ENCODE data around the gene EVI5. TPM values are rescaled to one million over a fixed set of nuclear protein-coding genes. Genes with fewer than 3 reads are reported as not detected.

Gene EVI5
- total RNA-seq, 4 donors from 2014 or later, result 37.7 to 59.7 (median 41.7) TPM

GRCh38 chr1:92797297-92797696, 12.4 kb upstream of the EVI5 start:
- no peaks in the 10 kb centered on the region for H3K4me1 ChIP-seq
- H3K27ac ChIP-seq, result no peak overlapping the region
- H3K4me3 ChIP-seq (replicated peaks in 1 of 3), result no peak overlapping the region
- no peak for DNase-seq
- no peaks in the 10 kb centered on the region for H3K27me3 ChIP-seq
- no peaks in the 10 kb centered on the region for H3K36me3 ChIP-seq
- intact Hi-C loops (cut with DNase I), result no loop called here
- no peaks in the 10 kb centered on the region for H3K9me3 ChIP-seq
- TF ChIP-seq CTCF (IDR thresholded peaks at IDR 0.05), result no peak
- TF ChIP-seq POLR2A (IDR thresholded peaks at IDR 0.05), result no peak

DNA sequence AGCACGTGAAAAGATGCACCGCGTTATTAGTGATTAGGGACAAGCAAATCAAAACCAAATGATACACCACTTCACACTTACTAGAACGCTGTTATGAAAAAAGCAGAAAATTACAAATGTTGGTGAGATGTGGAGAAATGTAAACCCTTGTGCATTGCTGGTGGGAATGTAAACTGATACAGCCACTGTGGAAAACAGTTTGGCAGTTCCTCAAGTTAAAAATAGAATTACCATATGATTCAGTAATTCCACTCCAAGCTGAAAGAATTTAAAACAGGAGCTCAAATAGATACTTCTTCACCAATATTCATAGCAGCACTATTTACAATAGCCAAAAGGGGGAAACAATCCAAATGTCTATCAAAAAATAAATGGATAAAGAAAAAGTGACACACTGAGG, 10.3 kb upstream of the EVI5 start:
- no peaks in the 10 kb centered on the region for H3K4me1 ChIP-seq
- H3K27ac ChIP-seq, result no peak overlapping the region
- no peak overlapping the region for H3K4me3 ChIP-seq (replicated peaks in 1 of 3)
- intact Hi-C loops (cut with DNase I), result no loop called here
- DNase-seq, result no peak
- H3K9me3 ChIP-seq, result no peaks in the 10 kb centered on the region
- no peaks in the 10 kb centered on the region for H3K27me3 ChIP-seq
- no peak for TF ChIP-seq CTCF (IDR thresholded peaks at IDR 0.05)
- no peak for TF ChIP-seq POLR2A (IDR thresholded peaks at IDR 0.05)
- 87 to 92% methylated on average over 4 of the region's 4 CpGs for WGBS, 2 donors
- no peaks in the 10 kb centered on the region for H3K36me3 ChIP-seq

DNA sequence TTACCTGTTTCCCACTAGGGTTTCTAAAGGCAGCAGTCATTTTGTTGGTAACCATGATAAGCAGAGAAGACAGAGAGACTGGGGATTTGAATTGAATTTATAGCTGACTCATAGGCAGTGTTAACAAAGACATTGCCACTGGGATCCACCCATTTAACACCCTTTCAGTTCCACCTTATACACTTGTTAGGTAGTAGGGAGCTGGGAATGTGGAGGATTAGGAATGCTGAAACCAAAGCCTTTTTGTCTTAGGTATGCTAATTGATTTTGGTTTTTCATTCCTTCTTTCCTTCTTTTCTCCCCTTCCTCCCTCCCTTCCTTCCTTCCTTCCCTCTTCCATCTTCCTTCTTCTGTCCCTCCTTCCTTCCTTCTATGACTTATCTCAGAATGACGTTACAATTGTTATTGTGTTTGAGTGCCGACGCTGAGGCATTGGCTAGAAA, 7.5 kb upstream of the EVI5 start:
- H3K4me1 ChIP-seq, result no peaks in the 10 kb centered on the region
- H3K9me3 ChIP-seq, result no peaks in the 10 kb centered on the region
- intact Hi-C loops (cut with DNase I), result no loop called here
- no peak overlapping the region for H3K4me3 ChIP-seq (replicated peaks in 1 of 3)
- DNase-seq, result no peak
- no peak for TF ChIP-seq POLR2A (IDR thresholded peaks at IDR 0.05)
- no peak for TF ChIP-seq CTCF (IDR thresholded peaks at IDR 0.05)
- no peaks in the 10 kb centered on the region for H3K36me3 ChIP-seq
- no peaks in the 10 kb centered on the region for H3K27me3 ChIP-seq
- no peak overlapping the region for H3K27ac ChIP-seq
- WGBS, 2 donors, result 67 to 78% methylated on average over 3 of the region's 3 CpGs

GRCh38 chr1:92791487-92792066, 6.7 kb upstream of the EVI5 start:
- Histone ChIP-seq H3K36me3 (no peaks in the 10 kb centered on the region), H3K27ac (no peak overlapping the region), H3K27me3 (no peaks in the 10 kb centered on the region), H3K4me1 (no peaks in the 10 kb centered on the region), H3K9me3 (no peaks in the 10 kb centered on the region), H3K4me3 (replicated peaks in 1 of 3) (no peak overlapping the region)
- 65 to 69% methylated on average over 7 of the region's 7 CpGs for WGBS, 2 donors
- TF ChIP-seq POLR2A (IDR thresholded peaks at IDR 0.05) (no peak), CTCF (IDR thresholded peaks at IDR 0.05) (no peak)
- DNase-seq, result no peak
- intact Hi-C loops (cut with DNase I), result no loop called here

GRCh38 chr1:92790867-92791266, 6.0 kb upstream of the EVI5 start:
- no peaks in the 10 kb centered on the region for H3K27me3 ChIP-seq
- no peak overlapping the region for H3K27ac ChIP-seq
- DNase-seq, result no peak
- H3K9me3 ChIP-seq, result no peaks in the 10 kb centered on the region
- peaks cover 0 to under 1% of the 10 kb centered on the region in 2 donors for H3K4me1 ChIP-seq
- 87 to 94% methylated on average over 2 of the region's 2 CpGs for WGBS, 2 donors
- no peak overlapping the region for H3K4me3 ChIP-seq (replicated peaks in 1 of 3)
- no peaks in the 10 kb centered on the region for H3K36me3 ChIP-seq
- TF ChIP-seq POLR2A (IDR thresholded peaks at IDR 0.05) (no peak), CTCF (IDR thresholded peaks at IDR 0.05) (no peak)
- intact Hi-C loops (cut with DNase I), result no loop called here

Data from thyroid gland (tissue), 4 donors.